ENCODE data around the gene BEX1. TPM values are rescaled to one million over a fixed set of nuclear protein-coding genes. Genes with fewer than 3 reads are reported as not detected.
"Not testable (repeated sequence)": the region's sequence is repeated elsewhere in the genome, so short reads cannot be mapped to it uniquely, and the experiment has no call there.

Gene BEX1
- total RNA-seq, 4 donors from 2014 or later: 3.6 to 12.1 (median 8.9) TPM; not detected in 1

DNA sequence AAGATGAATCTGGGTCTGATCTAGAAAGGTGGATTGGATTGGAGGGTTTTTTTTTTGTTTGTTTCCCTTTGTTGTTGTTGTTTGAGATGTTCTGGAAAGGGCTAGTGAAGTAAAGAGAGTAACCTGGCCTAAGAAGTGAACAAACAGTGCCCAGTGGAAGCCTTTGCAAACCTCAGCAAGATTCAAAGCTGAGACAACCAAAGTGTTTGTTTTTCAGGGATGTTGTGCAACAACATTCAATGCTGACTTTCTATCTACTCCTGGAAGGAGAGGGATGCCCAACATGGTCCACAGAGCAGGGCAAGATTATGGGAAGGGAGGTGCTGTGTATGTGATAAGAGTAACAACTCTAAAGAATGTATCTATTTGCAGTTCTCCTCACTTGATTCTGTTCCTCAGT is 11.3 kb downstream of the BEX1 start:
- TF ChIP-seq, protein P1, sequence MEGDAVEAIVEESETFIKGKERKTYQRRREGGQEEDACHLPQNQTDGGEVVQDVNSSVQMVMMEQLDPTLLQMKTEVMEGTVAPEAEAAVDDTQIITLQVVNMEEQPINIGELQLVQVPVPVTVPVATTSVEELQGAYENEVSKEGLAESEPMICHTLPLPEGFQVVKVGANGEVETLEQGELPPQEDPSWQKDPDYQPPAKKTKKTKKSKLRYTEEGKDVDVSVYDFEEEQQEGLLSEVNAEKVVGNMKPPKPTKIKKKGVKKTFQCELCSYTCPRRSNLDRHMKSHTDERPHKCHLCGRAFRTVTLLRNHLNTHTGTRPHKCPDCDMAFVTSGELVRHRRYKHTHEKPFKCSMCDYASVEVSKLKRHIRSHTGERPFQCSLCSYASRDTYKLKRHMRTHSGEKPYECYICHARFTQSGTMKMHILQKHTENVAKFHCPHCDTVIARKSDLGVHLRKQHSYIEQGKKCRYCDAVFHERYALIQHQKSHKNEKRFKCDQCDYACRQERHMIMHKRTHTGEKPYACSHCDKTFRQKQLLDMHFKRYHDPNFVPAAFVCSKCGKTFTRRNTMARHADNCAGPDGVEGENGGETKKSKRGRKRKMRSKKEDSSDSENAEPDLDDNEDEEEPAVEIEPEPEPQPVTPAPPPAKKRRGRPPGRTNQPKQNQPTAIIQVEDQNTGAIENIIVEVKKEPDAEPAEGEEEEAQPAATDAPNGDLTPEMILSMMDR (IDR thresholded peaks at IDR 0.05): no peak
- no peak for TF ChIP-seq POLR2A (IDR thresholded peaks at IDR 0.05)
- no peak for DNase-seq
- intact Hi-C loops (cut with DNase I; ENCODE audit: low total_unique reads): no loop called here
- Histone ChIP-seq H3K27me3 (peaks cover 0 to 4% of the 10 kb centered on the region in 2 donors), H3K36me3 (no peaks in the 10 kb centered on the region), H3K9me3 (no peaks in the 10 kb centered on the region), H3K4me3 (no peak overlapping the region), H3K27ac (no peak overlapping the region), H3K4me1 (no peaks in the 10 kb centered on the region)

DNA sequence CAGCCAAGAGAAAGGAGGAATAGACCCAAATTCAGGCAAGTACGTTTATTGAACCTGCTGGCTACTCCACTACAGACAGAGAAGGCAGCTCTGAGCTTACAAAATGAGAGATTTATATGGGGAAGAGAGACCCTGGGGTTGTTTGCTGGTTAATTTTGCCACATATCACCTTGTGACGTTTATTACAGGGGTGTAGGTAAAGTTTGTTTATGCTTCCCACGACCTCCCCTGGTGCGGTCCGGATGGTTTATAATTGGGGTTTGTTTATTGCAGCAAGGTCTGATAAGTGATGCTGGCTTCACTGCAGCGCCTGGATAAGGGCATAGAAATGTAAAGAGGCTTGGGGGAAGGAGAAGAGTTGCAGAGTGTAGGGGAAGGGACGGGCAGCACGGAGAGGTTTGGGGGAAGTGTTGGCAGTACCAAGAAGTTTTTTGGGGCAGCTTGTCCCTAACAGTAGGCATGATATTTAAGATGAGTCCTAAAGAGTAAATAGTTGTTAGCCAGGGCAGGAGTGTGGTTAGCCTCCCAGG is 12.6 kb downstream of the BEX1 start:
- Histone ChIP-seq H3K36me3 (no peaks in the 10 kb centered on the region), H3K4me1 (no peaks in the 10 kb centered on the region), H3K4me3 (no peak overlapping the region), H3K27ac (no peak overlapping the region), H3K9me3 (no peaks in the 10 kb centered on the region), H3K27me3 (peaks cover 0 to 4% of the 10 kb centered on the region in 2 donors)
- no peak for TF ChIP-seq POLR2A (IDR thresholded peaks at IDR 0.05)
- intact Hi-C loops (cut with DNase I; ENCODE audit: low total_unique reads): no loop called here
- DNase-seq: no peak

DNA sequence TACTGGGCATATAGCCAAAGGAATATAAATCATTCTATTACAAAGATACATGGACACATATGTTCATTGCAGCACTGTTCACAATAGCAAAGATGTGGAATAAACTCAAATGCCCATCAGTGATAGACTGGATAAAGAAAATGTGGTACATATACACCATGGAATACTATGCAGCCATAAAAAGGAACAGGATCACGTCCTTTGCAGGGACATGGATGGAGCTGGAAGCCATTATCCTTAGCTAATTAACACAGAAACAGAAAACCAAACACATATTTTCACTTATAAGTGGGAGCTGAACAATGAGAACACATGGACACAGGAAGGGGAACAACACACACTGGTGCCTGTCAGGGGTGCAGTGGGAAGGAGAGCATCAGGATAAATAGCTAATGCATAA is 30.6 kb downstream of the BEX1 start:
- H3K9me3 ChIP-seq; H3K27me3 ChIP-seq; intact Hi-C loops (cut with DNase I; ENCODE audit: low total_unique reads); H3K4me3 ChIP-seq; DNase-seq; H3K36me3 ChIP-seq; H3K27ac ChIP-seq; H3K4me1 ChIP-seq: not testable (repeated sequence)

DNA sequence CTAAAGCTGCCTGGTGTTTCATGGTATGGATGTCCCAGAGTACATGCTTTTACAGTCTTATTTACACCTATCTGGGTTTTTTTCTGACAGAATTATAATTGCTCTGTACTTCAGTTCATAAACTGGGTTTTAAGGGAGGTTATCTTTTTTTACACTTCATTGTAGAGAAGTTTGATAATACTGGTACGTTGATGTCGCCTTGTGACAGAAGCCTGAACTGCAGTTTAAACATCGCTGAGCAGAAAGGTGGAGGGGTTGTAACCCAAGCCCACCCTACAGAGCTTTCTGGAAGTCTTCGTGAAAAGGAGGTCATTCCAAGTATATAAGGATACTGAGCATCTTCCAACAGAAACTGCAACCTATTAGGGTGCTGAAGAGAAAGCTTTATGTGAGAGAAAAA is 46.4 kb downstream of the BEX1 start:
- Histone ChIP-seq H3K27ac (no peak overlapping the region), H3K4me3 (no peak overlapping the region), H3K36me3 (no peaks in the 10 kb centered on the region), H3K9me3 (no peaks in the 10 kb centered on the region), H3K4me1 (no peaks in the 10 kb centered on the region), H3K27me3 (no peaks in the 10 kb centered on the region)
- intact Hi-C loops (cut with DNase I; ENCODE audit: low total_unique reads): no loop called here
- no peak for DNase-seq
- TF ChIP-seq, protein P1 (IDR thresholded peaks at IDR 0.05): no peak
- TF ChIP-seq POLR2A (IDR thresholded peaks at IDR 0.05): no peak

DNA sequence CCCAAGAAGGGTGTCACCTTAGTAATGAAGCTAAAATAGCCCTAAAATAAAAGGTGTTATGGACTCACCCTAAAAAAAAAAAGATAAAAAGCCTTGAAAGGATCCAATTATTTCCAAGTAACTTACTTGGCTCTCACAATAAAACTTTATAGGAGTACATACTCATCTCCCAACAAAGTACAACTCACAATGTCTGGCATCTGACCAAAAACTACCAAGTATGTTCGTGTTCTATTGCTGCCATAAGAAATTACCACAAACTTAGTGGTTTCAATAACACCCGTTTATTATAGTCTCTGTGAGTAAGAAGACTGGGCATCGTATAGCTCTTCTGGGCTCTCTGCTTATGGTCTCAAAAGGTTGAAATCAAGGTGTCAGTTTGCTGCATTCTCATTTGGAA is 51.0 kb downstream of the BEX1 start:
- H3K4me1 ChIP-seq: no peaks in the 10 kb centered on the region
- H3K36me3 ChIP-seq: no peaks in the 10 kb centered on the region
- intact Hi-C loops (cut with DNase I; ENCODE audit: low total_unique reads): no loop called here
- H3K9me3 ChIP-seq: no peaks in the 10 kb centered on the region
- H3K4me3 ChIP-seq: no peak overlapping the region
- TF ChIP-seq, protein P1 (IDR thresholded peaks at IDR 0.05): no peak
- no peak for TF ChIP-seq POLR2A (IDR thresholded peaks at IDR 0.05)
- no peak for DNase-seq
- peaks cover 0 to 4% of the 10 kb centered on the region in 2 donors for H3K27me3 ChIP-seq
- no peak overlapping the region for H3K27ac ChIP-seq

Other genes with a start within 250 kb of the BEX1 start
- gene RAB40AL, start 126.9 kb downstream of the BEX1 start, total RNA-seq: 1 to 10 TPM in 2 of 4 donors, not detected in 2; 1.5 to 2.9 TPM
- under 1 TPM in 2 of 4 donors, not detected in 2; 0.35 to 0.67 TPM for gene NXF3, start 29.0 kb upstream of the BEX1 start, total RNA-seq
- gene BEX4, start 150.9 kb upstream of the BEX1 start, total RNA-seq: 10 to 100 TPM; 34.4 to 80.4 (median 49.1) TPM
- 100 to 1,000 TPM in 3 of 4 donors, 10 to 100 TPM in 1; 56.1 to 181 (median 128) TPM for gene TCEAL8, start 191.0 kb upstream of the BEX1 start, total RNA-seq
- gene TCEAL5, start 212.6 kb upstream of the BEX1 start, total RNA-seq: 1 to 10 TPM in 2 of 4 donors, not detected in 2; 5.4 to 6.5 TPM
- gene BEX2, start 246.8 kb upstream of the BEX1 start, total RNA-seq: 10 to 100 TPM in 2 of 4 donors, 1 to 10 TPM in 1, not detected in 1; 1.5 to 35.6 (median 15.5) TPM

Measured in uterus (tissue), 4 donors.